ENCODE results near the gene TTL. TPM values are rescaled to one million over a fixed set of nuclear protein-coding genes. Genes with fewer than 3 reads are reported as not detected.

TTL gene
- total and polyA plus RNA-seq, 2 of the 13 experiments (the other 11 are each of a cell fraction or from before 2014, with no cell fraction given): 19.0 to 59.8 TPM

DNA sequence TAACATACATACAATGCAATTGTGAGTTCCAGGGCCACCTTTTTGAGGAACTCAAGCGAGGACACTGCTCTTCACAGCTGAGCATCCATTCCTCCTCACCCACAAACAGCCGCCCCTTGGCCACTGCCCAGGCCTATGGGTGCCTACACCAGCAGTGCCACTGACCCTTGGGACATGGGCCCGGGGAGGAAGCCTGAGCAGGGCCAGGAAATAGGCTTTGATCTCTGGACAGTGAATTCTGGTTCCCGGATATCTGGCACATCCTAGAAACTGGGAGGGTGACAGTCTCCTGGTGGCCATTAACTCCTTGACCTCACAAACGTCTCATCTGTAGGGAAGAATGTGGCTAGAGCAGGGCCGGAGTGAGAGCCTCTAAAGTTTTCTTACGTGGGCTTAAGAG lies 5.5 kb upstream of the TTL start (continued):
- TF ChIP-seq, protein P1, sequence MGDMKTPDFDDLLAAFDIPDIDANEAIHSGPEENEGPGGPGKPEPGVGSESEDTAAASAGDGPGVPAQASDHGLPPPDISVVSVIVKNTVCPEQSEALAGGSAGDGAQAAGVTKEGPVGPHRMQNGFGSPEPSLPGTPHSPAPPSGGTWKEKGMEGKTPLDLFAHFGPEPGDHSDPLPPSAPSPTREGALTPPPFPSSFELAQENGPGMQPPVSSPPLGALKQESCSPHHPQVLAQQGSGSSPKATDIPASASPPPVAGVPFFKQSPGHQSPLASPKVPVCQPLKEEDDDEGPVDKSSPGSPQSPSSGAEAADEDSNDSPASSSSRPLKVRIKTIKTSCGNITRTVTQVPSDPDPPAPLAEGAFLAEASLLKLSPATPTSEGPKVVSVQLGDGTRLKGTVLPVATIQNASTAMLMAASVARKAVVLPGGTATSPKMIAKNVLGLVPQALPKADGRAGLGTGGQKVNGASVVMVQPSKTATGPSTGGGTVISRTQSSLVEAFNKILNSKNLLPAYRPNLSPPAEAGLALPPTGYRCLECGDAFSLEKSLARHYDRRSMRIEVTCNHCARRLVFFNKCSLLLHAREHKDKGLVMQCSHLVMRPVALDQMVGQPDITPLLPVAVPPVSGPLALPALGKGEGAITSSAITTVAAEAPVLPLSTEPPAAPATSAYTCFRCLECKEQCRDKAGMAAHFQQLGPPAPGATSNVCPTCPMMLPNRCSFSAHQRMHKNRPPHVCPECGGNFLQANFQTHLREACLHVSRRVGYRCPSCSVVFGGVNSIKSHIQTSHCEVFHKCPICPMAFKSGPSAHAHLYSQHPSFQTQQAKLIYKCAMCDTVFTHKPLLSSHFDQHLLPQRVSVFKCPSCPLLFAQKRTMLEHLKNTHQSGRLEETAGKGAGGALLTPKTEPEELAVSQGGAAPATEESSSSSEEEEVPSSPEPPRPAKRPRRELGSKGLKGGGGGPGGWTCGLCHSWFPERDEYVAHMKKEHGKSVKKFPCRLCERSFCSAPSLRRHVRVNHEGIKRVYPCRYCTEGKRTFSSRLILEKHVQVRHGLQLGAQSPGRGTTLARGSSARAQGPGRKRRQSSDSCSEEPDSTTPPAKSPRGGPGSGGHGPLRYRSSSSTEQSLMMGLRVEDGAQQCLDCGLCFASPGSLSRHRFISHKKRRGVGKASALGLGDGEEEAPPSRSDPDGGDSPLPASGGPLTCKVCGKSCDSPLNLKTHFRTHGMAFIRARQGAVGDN (CRISPR knock-in tag; IDR thresholded peaks at IDR 0.05): peak; percentile 22; the same call in 1 of the 2 replicates
- TF ChIP-seq ZNF570 (CRISPR knock-in tag; IDR thresholded peaks at IDR 0.05; ENCODE audit: borderline replicate concordance): no peak

DNA sequence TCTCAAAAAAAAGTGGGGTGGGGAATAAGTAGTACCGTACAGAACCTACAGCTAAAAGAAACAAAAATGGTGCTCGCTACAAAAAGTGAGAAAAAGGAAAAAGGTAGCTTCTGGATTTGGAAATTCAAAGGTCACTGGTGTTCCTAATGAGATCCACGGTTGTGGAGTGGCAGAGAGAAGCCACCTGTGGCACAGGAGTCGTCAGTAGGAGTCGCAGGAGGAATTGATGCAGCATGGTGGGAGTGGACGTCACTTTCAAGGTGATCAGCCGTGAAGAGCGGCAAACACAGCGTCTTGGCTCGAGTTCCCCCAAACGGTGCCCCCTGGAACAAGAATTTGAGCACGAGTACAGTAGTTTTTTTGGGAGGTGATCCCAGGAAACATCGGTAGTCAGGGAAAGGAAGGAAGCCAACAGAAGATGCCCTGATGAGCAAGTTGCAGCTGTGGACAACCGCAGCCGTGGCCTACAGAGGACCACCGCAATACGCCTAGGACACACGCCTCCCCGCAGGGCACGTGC lies 1.4 kb upstream of the TTL start:
- no TSS peak for BruUV-seq (replicated peaks)
- Histone ChIP-seq H2AFZ (ENCODE audit: low read length) (peak overlapping the region; percentile 96), H4K20me1 (ENCODE audit: insufficient read depth, low read length) (no peaks in the 10 kb centered on the region), H3K36me3 (replicated peaks in 1 of 2; ENCODE audit: control insufficient read depth in 1 of 2, insufficient read depth in 2 of 2, low read length in 2 of 2) (no peaks in the 10 kb centered on the region), H3K4me3 (replicated peaks in 1 of 3; ENCODE audit: insufficient read depth in 1 of 3, low read depth in 2 of 3, low read length in 3 of 3) (peak overlapping the region; percentile 84 to 98 (median 97)), H3K9me3 (ENCODE audit: low read length) (no peaks in the 10 kb centered on the region), H3K79me2 (ENCODE audit: insufficient read depth, low read length) (peaks cover 21% of the 10 kb centered on the region), H3K4me1 (ENCODE audit: insufficient read depth, low read length) (peaks cover 37% of the 10 kb centered on the region), H3K4me2 (ENCODE audit: low read depth, low read length) (peak overlapping the region; percentile 99), H3K27ac (ENCODE audit: extremely low read length, insufficient read depth, low read length) (no peak overlapping the region), H3K27me3 (ENCODE audit: control insufficient read depth in 1 of 2, insufficient read depth in 2 of 2, low read length in 2 of 2) (no peaks in the 10 kb centered on the region; a peak in 1 of 5 replicates), H3K9ac (ENCODE audit: insufficient read depth, low read depth, low read length) (peak overlapping the region; percentile 73)
- CTCF ChIA-PET (ENCODE audit: low intra/inter-chr PET ratio, low total read pairs): interaction anchor here (1.0 to 1.8 kb wide), 6 partner anchors 13 to 246 kb away, joined by 3 to 5 read pairs (median 3); no protein-coding TSS in a partner anchor
- DNase-seq (ENCODE audit: low spot score) (peak; percentile 24), FAIRE-seq (no peak), ATAC-seq (peak; percentile 42)
- intact Hi-C loops (cut with micrococcal nuclease; ENCODE audit: unreplicated experiment): loop anchor here (1.0 to 5.0 kb wide), 3 partner anchors 62 to 247 kb away; partner anchors contain the start of genes CHCHD5 and POLR1B
- in situ Hi-C loops (cut with HindIII; ENCODE audit: extremely low pct_ligation_motif_present, low pct_unique_long_range_greater_than_20kb): loop anchor here (5.0 kb wide), 1 partner anchor 102 kb away; the partner anchor contains the start of gene CHCHD5
- 14% methylated on average over 17 of the region's 20 CpGs for WGBS (ENCODE audit: low lambda C conversion rate)
- POLR2A ChIA-PET: interaction anchor here (0.5 to 1.8 kb wide), 4 partner anchors 13 to 337 kb away, joined by 3 to 7 read pairs (median 4); partner anchors contain the start of gene CHCHD5
- TF ChIP-seq ETV6 (CRISPR knock-in tag; conservative IDR thresholded peaks at IDR 0.05) (peak; percentile 60; the same call in 1 of the 2 replicates), ZNF567 (CRISPR knock-in tag; IDR thresholded peaks at IDR 0.05; ENCODE audit: borderline replicate concordance) (peak; percentile 23; the same call in 1 of the 2 replicates), HHEX (CRISPR knock-in tag; IDR thresholded peaks at IDR 0.05) (no peak), NFE2L1 (CRISPR knock-in tag; IDR thresholded peaks at IDR 0.05; ENCODE audit: borderline replicate concordance) (no peak), ZBTB7A (CRISPR knock-in tag; IDR thresholded peaks at IDR 0.05) (0 out of 2 replicates have a peak, but pooled peaks have one; percentile 22), PHF8 (CRISPR knock-in tag; IDR thresholded peaks at IDR 0.05) (no peak), ZSCAN20 (CRISPR knock-in tag; IDR thresholded peaks at IDR 0.05; ENCODE audit: borderline replicate concordance) (no peak), SRSF1 (optimal IDR thresholded peaks at IDR 0.05; ENCODE audit: low read depth, low read length) (peak; percentile 32), NPAS2 (CRISPR knock-in tag; IDR thresholded peaks at IDR 0.05; ENCODE audit: borderline replicate concordance) (no peak), KDM1A (CRISPR knock-in tag; IDR thresholded peaks at IDR 0.05) (no peak), TCF12 (IDR thresholded peaks at IDR 0.05) (no peak), TCF12 (CRISPR knock-in tag; IDR thresholded peaks at IDR 0.05) (peak; percentile 11; the same call in 1 of the 2 replicates), FOXC1 (CRISPR knock-in tag; IDR thresholded peaks at IDR 0.05; ENCODE audit: borderline replicate concordance) (0 out of 2 replicates have a peak, but pooled peaks have one; percentile 73), ZNF644 (CRISPR knock-in tag; IDR thresholded peaks at IDR 0.05; ENCODE audit: low read depth) (peak; percentile 47; the same call in 1 of the 2 replicates), CEBPG (CRISPR knock-in tag; IDR thresholded peaks at IDR 0.05) (no peak)
- TF ChIP-seq, protein P2, sequence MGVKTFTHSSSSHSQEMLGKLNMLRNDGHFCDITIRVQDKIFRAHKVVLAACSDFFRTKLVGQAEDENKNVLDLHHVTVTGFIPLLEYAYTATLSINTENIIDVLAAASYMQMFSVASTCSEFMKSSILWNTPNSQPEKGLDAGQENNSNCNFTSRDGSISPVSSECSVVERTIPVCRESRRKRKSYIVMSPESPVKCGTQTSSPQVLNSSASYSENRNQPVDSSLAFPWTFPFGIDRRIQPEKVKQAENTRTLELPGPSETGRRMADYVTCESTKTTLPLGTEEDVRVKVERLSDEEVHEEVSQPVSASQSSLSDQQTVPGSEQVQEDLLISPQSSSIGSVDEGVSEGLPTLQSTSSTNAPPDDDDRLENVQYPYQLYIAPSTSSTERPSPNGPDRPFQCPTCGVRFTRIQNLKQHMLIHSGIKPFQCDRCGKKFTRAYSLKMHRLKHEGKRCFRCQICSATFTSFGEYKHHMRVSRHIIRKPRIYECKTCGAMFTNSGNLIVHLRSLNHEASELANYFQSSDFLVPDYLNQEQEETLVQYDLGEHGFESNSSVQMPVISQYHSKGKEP (CRISPR knock-in tag; IDR thresholded peaks at IDR 0.05): no peak
